Stimulated activated naive CD8-positive, alpha-beta T cell treated with anti-CD3 and anti-CD28 coated beads, Interleukin-15, Interleukin-2, amounts not matched to agents 100 ng/mL and 50 ng/mL, for 24 hours (primary cell): ENCODE data around the gene EN1.

Source experiments
- H3K27ac Mint-ChIP-seq: one replicate; pipeline ENCODE4 v1.8.0; 2021; ENCODE audit warnings: mild to moderate bottlenecking, mixed read lengths
- H3K27me3 Mint-ChIP-seq: one replicate; pipeline ENCODE4 v1.8.0; 2021; ENCODE audit warnings: mixed read lengths
- H3K36me3 Mint-ChIP-seq: one replicate; pipeline ENCODE4 v1.8.0; 2021; ENCODE audit warnings: low read depth, mixed read lengths
- H3K4me1 Mint-ChIP-seq: one replicate; pipeline ENCODE4 v1.8.0; 2021; ENCODE audit warnings: low read depth, mixed read lengths
- H3K4me3 Mint-ChIP-seq: one replicate; pipeline ENCODE4 v1.8.0; 2021; ENCODE audit warnings: mild to moderate bottlenecking, mixed read lengths
- H3K9me3 Mint-ChIP-seq: one replicate; pipeline ENCODE4 v1.8.0; 2021; ENCODE audit warnings: mixed read lengths

The EN1 gene

DNA sequence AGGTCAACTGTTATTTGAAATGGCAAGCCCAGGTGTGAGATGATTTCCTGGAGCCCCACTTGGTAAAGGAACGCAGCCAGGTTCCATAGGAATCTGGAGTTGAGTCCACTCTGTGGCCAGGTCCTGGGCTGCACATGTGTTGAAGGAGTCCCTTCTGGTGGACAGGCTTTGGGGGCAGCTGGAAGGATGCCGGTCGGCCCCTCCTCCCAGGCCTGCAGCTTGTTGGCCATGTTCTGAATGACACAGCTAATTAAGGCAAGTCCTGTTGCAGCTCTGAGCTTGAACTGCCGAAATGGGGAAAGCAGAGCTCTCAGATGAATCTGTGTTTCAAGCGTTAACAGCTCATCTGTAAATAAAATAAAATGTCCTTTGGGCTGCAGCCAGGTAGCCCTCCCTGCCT, 23.8 kb downstream of the EN1 start:
- no peak overlapping the region for H3K4me3 Mint-ChIP-seq
- H3K27me3 Mint-ChIP-seq: peaks cover 49% of the 10 kb centered on the region
- no peaks in the 10 kb centered on the region for H3K4me1 Mint-ChIP-seq
- no peak overlapping the region for H3K27ac Mint-ChIP-seq
- no peaks in the 10 kb centered on the region for H3K36me3 Mint-ChIP-seq
- no peaks in the 10 kb centered on the region for H3K9me3 Mint-ChIP-seq

DNA sequence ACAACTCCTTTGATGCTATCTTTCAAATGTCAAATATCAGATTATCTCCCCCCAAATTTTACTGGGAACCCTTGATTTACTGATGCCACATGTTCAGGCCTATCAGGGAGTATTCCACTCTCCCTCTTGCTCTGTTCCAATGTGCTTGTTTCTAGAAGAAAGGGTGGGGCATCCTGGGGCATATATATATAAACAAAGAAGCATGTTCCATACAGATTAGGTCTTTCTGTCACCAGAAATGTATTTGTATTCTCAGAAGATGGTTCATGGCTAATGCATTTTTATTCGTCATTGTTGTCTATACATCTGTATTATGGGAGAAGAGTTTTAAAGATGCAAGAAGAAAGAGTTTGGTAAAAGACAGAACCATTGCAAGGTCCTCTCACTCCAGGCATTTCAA, 24.9 kb downstream of the EN1 start:
- no peaks in the 10 kb centered on the region for H3K4me1 Mint-ChIP-seq
- peaks cover 52% of the 10 kb centered on the region for H3K27me3 Mint-ChIP-seq
- no peak overlapping the region for H3K27ac Mint-ChIP-seq
- H3K36me3 Mint-ChIP-seq: no peaks in the 10 kb centered on the region
- no peak overlapping the region for H3K4me3 Mint-ChIP-seq
- no peaks in the 10 kb centered on the region for H3K9me3 Mint-ChIP-seq

DNA sequence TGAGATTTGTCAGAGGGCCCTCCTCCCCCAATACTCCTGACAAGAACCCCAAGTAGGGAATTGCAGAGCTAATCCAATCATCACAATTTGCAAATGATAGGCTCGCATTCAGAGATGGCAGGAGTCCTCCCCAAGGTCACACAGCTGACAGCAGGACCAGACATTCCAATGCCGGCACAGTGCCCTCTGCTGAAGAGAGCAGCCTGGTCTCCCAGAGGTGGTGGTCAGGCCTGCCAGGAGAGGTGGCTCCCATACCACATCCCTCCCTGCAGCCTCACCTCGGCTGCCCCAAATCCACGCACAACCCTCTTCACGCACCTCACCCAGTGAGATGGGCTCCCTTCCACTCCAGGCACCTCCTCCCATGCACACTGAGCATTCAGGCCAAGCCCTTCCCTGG, 25.4 kb downstream of the EN1 start:
- H3K36me3 Mint-ChIP-seq: no peaks in the 10 kb centered on the region
- peaks cover 57% of the 10 kb centered on the region for H3K27me3 Mint-ChIP-seq
- H3K4me1 Mint-ChIP-seq: no peaks in the 10 kb centered on the region
- no peak overlapping the region for H3K4me3 Mint-ChIP-seq
- H3K27ac Mint-ChIP-seq: no peak overlapping the region
- H3K9me3 Mint-ChIP-seq: no peaks in the 10 kb centered on the region

DNA sequence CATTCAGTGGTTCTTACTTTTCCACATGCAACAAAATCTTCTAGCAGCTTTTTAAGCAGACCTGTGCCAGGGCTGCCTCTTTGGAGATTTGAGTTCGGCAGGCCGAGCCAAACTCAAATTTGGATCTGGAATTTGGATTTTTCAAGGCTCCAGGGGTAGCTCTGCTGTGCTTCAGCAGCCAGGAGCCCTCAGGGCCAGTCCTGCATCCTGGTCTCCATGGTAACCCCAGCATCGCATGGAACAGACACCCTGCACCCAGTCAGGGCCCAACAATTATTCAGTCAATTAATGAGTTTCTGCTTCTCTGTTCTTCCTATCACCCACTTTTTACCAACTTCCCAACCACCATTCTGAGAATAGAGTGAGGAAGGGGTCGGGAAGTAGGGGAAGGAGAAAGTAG, 30.0 kb downstream of the EN1 start:
- Mint-ChIP-seq H3K36me3 (no peaks in the 10 kb centered on the region), H3K4me1 (no peaks in the 10 kb centered on the region), H3K27ac (no peak overlapping the region), H3K9me3 (no peaks in the 10 kb centered on the region), H3K4me3 (no peak overlapping the region), H3K27me3 (peaks cover 61% of the 10 kb centered on the region)

DNA sequence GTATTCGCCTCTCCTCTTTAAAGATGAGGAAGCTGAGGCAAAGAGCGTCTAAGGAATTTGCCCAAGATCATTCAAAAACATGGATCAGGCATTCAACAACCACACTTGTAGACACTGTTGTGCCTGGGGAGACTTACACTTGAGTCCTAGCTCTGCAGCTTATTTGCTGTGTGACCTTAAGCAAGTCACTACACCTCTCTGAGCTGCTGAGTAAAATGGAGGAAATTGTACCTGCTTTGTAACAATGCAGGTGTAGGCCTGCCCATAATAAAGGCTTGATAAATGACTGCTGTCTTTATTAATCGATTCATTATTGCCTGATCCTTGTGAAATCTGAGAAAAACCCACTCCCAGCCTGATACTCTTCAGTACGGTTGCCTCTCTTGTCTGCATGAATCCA, 30.8 kb downstream of the EN1 start:
- H3K27me3 Mint-ChIP-seq: peaks cover 60% of the 10 kb centered on the region
- H3K4me3 Mint-ChIP-seq: no peak overlapping the region
- H3K4me1 Mint-ChIP-seq: no peaks in the 10 kb centered on the region
- H3K9me3 Mint-ChIP-seq: no peaks in the 10 kb centered on the region
- no peak overlapping the region for H3K27ac Mint-ChIP-seq
- no peaks in the 10 kb centered on the region for H3K36me3 Mint-ChIP-seq

DNA sequence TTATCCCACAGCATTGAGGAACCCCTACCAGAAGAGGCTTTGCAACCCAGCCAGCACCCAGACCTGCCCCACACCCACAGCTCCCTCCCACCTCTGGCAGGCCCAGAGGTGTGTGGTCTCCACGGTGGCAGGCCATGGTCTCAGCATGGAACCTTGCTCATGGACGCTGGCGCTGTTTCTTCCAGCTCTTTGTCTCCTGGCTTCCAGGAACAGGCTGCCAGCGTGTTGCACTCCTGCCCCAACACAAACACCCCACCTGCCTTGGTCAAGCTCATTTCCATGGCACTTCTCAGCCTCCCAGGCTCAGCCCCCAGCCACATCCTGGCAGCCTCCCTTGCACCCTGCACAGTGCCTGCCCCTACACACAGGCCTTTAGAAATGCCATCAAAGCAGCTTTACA, 31.7 kb downstream of the EN1 start:
- H3K4me1 Mint-ChIP-seq: no peaks in the 10 kb centered on the region
- peaks cover 60% of the 10 kb centered on the region for H3K27me3 Mint-ChIP-seq
- H3K9me3 Mint-ChIP-seq: no peaks in the 10 kb centered on the region
- H3K27ac Mint-ChIP-seq: no peak overlapping the region
- H3K4me3 Mint-ChIP-seq: no peak overlapping the region
- H3K36me3 Mint-ChIP-seq: no peaks in the 10 kb centered on the region

DNA sequence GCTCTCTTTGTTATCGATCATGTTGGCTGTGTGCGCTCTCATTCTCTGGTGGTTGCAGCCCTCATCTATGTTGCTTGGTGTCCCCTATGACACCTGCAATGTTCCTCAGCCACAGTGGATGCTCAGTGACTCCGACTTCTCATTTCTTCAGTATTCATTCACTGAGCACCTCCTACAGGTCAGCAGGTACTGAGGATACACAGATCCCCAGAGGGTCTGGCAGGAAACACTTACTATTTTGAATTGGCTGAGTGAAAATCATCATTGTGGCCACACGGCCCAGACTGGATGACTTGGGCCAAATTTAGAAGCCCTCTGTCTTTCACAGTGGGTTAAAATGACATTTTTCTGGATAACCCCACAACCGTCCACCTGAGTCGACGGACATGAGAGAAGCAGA, 32.1 kb downstream of the EN1 start:
- Mint-ChIP-seq H3K4me1 (no peaks in the 10 kb centered on the region), H3K36me3 (no peaks in the 10 kb centered on the region), H3K27ac (no peak overlapping the region), H3K27me3 (peaks cover 61% of the 10 kb centered on the region), H3K9me3 (no peaks in the 10 kb centered on the region), H3K4me3 (no peak overlapping the region)

DNA sequence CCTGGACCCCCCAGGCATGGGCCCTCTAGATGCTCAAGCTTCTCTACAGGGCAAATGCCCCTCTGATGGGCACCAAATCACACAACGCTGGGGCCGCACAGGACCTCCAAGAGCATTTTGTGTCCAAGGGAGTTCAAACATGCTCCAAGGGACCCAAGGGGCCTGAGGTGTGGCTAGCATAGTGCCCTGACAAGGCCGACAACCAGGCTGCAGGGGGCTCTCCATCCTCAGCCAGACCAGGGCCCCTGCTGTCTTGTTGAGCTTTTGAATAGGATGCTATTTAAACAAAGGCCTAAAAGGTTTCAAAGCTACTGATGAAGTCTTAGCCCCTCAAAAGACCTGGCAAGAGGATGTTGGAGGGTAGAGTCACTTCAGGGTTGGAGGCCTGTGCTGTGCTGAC, 33.1 kb downstream of the EN1 start:
- Mint-ChIP-seq H3K4me3 (no peak overlapping the region), H3K27ac (no peak overlapping the region), H3K27me3 (peaks cover 60% of the 10 kb centered on the region), H3K4me1 (no peaks in the 10 kb centered on the region), H3K9me3 (no peaks in the 10 kb centered on the region), H3K36me3 (no peaks in the 10 kb centered on the region)

DNA sequence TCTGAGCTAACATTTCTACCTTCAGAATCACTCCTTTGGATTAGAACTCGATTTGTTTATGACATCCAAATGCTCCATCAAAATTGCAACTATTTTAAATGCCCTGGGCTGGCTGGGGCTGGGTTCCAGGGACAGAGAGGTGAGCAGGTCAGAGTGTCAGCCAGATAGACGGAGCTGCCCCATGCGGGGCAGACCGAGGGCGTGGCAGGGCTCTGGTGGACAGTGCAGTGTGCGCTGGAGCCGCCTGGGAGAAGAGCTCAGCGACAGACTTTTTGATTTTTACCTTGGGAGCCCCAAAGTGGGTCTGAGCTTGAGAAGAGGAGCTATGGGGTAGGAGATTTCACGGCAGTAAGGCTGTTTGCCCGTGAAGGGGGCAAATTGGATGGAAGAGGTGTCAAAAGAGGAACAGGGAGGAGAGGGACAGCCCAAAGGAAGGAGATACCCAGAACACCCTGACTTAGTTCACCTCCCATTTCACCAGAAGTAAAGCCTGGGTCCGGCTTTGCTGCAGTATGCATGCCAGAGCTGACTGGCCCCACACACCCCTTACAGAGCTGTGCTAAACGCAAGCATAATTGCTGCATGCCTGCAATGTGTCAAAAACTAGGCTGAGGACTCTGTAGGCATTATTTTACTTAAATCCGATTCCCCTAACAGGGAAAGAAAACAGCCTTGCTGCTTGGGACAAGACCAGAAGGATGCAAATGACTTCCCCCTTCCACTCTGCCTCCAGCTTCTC, 33.7 kb downstream of the EN1 start:
- H3K4me3 Mint-ChIP-seq: no peak overlapping the region
- H3K27me3 Mint-ChIP-seq: peaks cover 57% of the 10 kb centered on the region
- H3K4me1 Mint-ChIP-seq: no peaks in the 10 kb centered on the region
- H3K9me3 Mint-ChIP-seq: no peaks in the 10 kb centered on the region
- H3K27ac Mint-ChIP-seq: no peak overlapping the region
- no peaks in the 10 kb centered on the region for H3K36me3 Mint-ChIP-seq

DNA sequence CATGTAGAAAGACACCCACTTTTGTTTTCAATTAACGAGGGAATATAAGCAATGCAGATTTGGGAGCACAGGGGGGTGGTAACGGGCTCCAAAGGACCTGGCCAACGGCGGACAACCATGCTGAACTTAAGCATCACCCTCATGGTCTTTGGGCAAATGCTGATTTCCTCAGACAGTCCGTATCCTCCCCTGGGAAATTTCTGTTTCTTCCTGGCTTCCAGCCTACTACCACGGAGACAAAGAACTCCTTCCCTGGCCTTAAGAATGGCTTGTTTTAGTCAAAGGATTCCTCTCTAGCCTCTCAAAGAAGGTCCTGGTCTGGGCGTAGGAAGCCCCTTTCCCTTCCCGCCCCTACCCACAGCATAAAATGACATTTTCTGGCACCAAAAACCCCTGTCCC, 34.3 kb downstream of the EN1 start:
- peaks cover 55% of the 10 kb centered on the region for H3K27me3 Mint-ChIP-seq
- no peak overlapping the region for H3K27ac Mint-ChIP-seq
- no peaks in the 10 kb centered on the region for H3K4me1 Mint-ChIP-seq
- H3K4me3 Mint-ChIP-seq: no peak overlapping the region
- no peaks in the 10 kb centered on the region for H3K36me3 Mint-ChIP-seq
- no peaks in the 10 kb centered on the region for H3K9me3 Mint-ChIP-seq

DNA sequence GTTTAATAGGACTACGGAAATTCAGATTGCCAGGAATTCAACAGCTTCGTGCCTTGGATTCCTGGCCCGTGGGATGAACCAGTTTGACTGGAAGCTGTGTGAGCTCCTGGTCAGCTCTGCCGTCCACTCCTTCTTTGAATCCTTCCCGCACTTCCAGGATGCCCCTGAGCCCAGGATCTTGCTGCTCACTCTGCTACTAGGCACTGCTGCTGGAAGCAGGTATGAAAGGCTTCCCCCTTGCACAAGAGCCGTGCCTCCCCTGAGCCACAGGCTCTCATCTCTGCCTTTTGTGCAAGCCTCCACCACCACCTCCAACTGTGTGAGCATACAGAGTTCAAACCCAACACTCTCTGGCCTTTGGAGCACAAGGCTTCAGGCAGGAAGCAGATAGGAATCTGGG, 34.9 kb downstream of the EN1 start:
- Mint-ChIP-seq H3K27me3 (peaks cover 56% of the 10 kb centered on the region), H3K27ac (no peak overlapping the region), H3K9me3 (no peaks in the 10 kb centered on the region), H3K4me3 (no peak overlapping the region), H3K4me1 (no peaks in the 10 kb centered on the region), H3K36me3 (no peaks in the 10 kb centered on the region)

DNA sequence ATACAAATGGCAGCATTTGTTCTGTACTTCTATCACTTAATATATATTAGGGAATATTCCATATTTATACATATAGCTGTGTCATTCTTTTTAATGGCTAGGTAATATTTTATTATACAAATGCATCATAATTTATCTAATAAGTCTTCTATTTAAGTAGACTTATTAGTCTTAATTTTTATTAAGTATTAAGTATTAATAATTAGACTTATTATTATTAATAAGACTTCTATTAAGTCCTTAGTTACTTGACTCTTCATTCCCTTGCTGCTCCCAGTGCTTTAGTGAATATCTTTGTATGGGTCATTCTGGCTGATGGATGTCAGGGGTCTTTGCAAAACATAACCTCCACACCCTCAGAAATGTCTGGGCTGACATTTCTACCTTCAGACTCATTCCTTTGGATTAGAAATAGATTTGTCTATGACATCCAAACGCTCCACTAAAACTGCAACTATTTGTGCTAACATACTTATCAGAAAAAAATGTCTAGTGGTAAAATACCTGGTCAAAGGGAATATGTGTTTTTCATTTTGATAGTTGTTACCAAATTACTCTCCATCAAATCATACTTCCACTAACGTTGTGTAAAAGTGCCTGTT, 35.8 kb downstream of the EN1 start:
- Mint-ChIP-seq H3K27ac (no peak overlapping the region), H3K36me3 (no peaks in the 10 kb centered on the region), H3K4me3 (no peak overlapping the region), H3K4me1 (no peaks in the 10 kb centered on the region), H3K9me3 (no peaks in the 10 kb centered on the region), H3K27me3 (peaks cover 55% of the 10 kb centered on the region)

DNA sequence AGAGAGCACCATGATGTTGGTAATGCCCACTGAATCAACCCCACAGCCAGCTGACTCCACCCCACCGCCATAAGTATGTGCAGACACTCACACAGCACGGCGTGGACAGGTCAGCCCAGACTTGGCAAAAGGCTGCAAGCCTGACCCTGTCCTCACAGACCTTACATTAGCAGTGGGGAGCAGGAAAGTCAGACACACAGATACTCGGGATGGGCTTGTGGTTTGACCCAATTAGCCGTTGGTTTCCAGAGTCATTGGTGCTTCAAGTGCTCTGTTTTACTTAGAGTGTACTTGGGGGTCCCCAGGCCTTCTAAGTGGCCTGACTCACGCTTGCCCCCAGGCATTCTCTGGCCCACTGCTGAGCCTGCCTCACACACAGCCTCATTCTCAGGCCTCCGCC, 36.7 kb downstream of the EN1 start:
- Mint-ChIP-seq H3K9me3 (no peaks in the 10 kb centered on the region), H3K4me1 (no peaks in the 10 kb centered on the region), H3K27ac (no peak overlapping the region), H3K36me3 (no peaks in the 10 kb centered on the region), H3K4me3 (no peak overlapping the region), H3K27me3 (peaks cover 58% of the 10 kb centered on the region)

DNA sequence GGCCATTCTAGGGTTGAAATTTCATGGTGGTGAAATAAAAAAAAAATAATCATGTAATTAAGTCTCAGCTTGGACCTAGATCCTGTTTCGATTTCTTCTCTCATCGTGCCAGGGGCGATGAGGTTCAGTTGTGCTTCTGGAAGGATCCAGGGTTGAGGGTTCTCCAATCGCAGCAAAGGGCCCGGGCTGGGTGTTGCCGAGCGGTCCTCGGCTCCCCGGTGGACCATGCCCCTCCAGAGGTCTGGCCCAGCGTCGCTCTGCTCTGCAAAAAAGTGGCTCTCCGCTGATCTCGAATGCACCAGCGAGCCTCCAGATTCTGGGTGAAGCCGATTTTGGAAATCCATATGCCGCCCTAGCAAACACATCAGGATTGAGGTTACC, 39.0 kb downstream of the EN1 start:
- no peak overlapping the region for H3K4me3 Mint-ChIP-seq
- no peak overlapping the region for H3K27ac Mint-ChIP-seq
- H3K9me3 Mint-ChIP-seq: no peaks in the 10 kb centered on the region
- H3K27me3 Mint-ChIP-seq: peaks cover 62% of the 10 kb centered on the region
- H3K4me1 Mint-ChIP-seq: no peaks in the 10 kb centered on the region
- no peaks in the 10 kb centered on the region for H3K36me3 Mint-ChIP-seq

DNA sequence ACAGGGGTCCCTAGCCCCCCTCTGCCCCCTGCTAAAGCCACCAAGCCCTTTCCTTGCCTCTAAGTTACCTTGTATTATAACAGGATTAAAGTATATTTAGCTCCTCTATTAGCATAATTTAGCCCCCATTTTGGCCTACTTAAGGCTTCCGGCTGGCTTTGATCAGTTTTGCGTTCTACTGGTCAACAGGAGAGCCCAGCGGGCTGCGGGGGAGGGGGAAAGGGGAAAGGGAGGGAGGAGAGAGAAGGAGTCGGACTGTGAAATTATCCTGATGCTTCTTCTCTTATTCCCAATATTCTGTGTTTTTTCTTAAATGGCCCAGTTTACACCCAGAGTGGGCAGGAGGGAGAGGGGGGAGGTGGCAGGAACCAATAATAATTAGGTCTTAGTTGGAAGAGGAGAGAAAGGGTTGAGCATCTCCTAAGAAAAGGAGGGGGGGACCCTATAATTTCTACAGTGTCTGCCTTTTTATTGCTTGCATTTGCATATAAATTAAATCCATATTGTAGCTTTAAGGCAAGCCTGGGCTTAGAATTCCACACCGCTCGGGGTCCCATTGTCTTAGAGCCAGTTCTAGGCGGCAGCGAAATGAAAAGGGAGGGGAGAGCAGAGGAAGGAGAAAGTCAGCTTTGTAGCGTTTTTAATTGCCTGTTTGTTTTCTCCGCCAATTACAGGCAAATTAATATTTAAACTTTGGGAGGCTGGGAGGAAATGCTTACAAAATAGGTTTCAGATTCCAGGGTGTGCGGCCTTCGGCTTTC, 39.6 kb downstream of the EN1 start:
- Mint-ChIP-seq H3K27me3 (peaks cover 62% of the 10 kb centered on the region), H3K27ac (no peak overlapping the region), H3K4me3 (no peak overlapping the region), H3K36me3 (no peaks in the 10 kb centered on the region), H3K9me3 (no peaks in the 10 kb centered on the region), H3K4me1 (no peaks in the 10 kb centered on the region)
